Measurements from ENCODE around the gene KCNQ2.

DNA sequence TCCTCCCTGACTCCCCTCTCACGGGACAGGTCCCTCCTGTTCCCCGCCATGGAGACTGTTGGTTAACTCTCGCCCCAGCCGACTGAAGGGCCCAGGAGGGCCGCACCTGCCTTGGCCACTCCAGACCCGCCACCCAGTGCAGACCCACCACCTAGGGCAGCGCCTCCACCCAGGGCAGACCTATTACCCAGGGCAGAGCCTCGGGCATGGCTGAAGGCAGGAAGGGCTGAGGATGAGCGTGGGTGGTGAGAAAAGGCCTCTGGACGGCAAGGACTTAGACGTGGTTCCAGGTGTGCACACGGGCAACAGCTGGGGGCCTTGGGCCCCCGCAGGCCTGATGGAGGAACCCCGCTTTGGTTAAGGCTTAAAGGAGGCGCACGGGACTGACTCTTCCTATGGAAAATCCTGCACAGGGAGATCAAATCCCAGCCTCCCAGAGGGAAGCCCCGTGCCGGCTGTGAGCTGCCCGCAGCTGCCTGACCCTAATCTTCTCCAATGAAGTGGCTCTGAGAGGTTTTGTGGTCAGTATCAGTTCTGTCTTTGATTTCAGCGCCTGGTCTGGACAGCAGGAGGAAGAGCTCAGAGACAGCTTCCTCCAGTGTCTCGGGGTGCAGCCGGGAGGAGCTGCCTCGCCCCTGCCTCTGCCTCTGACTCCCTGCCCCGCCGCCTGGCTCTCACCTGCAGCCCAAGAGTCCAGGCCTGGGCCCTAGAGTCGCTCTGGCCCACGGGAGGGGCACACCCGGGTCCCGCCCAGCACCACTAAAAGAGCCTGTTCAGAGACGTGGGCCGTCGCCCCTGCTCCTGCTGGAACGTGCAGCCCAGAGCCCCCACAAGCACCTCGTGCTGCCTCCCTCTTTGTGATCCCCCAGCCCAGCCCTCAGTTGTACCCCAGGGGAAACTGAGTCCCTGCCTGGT is 99.2 kb downstream of the KCNQ2 start:
- TF ChIP-seq, protein P1, sequence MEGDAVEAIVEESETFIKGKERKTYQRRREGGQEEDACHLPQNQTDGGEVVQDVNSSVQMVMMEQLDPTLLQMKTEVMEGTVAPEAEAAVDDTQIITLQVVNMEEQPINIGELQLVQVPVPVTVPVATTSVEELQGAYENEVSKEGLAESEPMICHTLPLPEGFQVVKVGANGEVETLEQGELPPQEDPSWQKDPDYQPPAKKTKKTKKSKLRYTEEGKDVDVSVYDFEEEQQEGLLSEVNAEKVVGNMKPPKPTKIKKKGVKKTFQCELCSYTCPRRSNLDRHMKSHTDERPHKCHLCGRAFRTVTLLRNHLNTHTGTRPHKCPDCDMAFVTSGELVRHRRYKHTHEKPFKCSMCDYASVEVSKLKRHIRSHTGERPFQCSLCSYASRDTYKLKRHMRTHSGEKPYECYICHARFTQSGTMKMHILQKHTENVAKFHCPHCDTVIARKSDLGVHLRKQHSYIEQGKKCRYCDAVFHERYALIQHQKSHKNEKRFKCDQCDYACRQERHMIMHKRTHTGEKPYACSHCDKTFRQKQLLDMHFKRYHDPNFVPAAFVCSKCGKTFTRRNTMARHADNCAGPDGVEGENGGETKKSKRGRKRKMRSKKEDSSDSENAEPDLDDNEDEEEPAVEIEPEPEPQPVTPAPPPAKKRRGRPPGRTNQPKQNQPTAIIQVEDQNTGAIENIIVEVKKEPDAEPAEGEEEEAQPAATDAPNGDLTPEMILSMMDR (IDR thresholded peaks at IDR 0.05; ENCODE audit: borderline replicate concordance, extremely low read depth, low read length, poor library complexity, severe bottlenecking), result no peak
- TF ChIP-seq EZH2 (IDR thresholded peaks at IDR 0.05; ENCODE audit: borderline replicate concordance, low read depth, low read length, severe bottlenecking), result no peak

Measured in DND-41 (cell line).